SKM-1 treated with dmso at 0.1 percent for 144 hours (cell line): ENCODE data around the gene SMIM27.
A peak's percentile ranks its signal among the peaks of the same experiment; 100 is the strongest.

Source experiments
- DNase-seq: peaks from one replicate; lab custom pipeline; 2025; ENCODE audit not compliant: unreplicated experiment; lab: John Stamatoyannopoulos, UW

Gene SMIM27

DNA sequence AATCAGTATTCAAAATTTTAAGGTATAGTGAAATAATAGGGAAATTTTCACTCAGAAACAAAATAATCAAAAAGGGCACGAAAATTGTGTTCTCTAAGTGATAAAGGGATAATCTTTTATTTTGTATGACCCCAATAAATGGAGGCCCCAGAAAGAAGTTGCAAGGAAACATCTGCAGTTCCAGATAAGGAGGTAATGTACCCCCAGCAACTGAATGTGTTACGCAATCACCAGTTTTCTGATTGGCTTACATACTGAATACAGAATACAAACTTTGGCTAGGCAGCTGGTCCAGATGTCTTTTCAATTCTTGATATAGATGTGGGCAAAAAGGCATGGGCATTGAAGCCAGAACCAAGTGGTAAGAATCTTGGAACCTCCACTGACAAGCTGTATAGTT is 2.0 kb downstream of the SMIM27 start:
- no peak for DNase-seq

DNA sequence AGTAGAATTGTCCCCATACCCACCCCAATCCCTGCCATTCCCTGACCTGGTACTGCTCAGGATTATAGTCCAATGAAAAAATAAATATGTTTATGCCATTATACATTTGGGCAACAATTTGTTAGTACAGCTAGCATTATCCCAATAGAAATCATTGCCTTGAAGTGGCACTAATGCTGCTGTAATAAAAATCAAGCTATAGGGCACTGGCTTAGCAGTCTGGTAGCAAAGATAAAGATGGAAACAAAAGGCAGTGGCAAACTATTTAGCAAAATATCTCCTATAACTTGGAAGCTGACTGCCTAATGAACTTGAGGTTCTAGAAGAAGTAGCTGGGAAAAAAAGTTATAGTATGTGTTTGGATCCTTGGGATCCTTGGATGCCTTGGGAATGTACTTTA is 2.5 kb downstream of the SMIM27 start:
- no peak for DNase-seq

DNA sequence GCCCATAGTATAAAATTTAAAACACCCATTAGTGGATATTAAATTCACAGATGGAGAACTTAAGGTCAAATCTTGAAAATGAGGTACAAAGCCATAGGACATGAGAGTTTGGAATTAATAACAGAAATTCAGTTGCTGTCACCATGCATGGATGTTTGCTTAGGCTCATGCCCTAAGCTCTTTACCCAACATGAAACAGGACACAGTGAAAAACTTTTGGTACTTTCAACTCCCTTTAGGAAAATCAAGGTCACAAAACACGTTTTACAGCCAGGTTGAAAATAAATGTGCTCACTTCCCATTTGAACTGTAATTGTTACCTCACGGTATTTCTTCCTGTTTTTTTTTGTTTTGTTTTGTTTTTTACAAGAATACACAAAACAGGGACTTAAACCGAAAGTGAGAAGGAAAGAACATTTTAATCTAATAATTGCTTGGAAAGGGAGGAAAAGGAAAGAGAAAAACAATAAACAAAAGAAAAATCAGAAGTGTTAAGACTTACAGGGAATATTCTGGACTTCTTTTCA is 6.3 kb downstream of the SMIM27 start:
- no peak for DNase-seq

DNA sequence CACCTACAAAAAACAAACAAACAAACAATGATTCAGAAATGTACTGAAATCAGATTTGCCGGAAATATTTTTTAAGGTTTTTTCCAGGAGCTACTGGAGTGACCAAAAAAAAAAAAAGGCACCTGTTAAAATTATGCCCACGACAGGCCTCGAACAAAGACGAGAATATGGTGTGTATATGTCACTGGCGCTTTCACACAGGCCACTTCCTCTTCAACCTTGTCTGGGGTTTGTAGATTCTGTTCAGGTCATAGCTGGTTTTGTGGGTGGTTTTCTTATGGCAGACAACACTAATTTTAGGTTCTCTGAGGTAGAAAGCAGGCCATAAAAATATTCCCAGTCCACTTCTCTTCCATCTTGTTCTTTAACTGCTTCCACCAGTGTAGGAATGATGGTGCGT is 13.8 kb downstream of the SMIM27 start:
- DNase-seq, result no peak

DNA sequence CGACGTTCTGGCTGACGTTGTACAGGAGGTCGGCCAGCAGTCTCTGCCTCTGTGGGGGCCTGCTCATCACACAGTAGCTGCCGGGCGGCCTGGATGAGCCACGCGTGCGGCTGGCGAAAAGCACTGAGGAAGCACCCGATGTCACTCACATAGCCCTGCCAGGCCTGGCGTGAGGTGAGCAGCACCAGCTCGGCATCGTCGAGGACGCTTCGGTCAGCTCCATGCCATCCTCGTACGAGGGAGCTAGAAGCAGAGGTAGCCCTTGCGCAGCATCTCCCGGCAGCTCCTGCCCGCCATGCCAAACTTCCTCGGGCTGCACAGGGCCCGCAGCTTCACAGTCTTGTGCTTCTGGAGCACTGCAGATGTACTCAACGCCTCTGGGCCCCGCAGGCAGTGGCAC is 14.6 kb downstream of the SMIM27 start:
- no peak for DNase-seq

DNA sequence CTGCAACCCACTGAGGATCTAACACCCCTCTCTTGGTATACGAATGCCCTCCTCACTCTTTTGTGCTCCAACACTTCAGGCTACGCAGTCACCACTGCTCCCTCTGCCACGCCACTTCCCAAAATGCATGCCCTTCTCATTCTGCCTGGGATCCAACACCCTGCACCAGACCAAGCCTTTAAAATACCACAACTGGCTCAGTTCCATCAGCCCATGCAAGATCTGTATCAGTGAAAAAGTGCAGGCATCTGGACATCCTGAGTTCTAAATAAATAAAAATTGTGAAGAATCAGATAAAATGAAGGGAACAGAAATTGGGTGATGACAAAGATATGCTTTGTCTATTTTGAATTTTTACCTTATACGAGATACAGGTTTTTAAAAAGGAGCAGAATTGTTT is 18.1 kb downstream of the SMIM27 start:
- no peak for DNase-seq

DNA sequence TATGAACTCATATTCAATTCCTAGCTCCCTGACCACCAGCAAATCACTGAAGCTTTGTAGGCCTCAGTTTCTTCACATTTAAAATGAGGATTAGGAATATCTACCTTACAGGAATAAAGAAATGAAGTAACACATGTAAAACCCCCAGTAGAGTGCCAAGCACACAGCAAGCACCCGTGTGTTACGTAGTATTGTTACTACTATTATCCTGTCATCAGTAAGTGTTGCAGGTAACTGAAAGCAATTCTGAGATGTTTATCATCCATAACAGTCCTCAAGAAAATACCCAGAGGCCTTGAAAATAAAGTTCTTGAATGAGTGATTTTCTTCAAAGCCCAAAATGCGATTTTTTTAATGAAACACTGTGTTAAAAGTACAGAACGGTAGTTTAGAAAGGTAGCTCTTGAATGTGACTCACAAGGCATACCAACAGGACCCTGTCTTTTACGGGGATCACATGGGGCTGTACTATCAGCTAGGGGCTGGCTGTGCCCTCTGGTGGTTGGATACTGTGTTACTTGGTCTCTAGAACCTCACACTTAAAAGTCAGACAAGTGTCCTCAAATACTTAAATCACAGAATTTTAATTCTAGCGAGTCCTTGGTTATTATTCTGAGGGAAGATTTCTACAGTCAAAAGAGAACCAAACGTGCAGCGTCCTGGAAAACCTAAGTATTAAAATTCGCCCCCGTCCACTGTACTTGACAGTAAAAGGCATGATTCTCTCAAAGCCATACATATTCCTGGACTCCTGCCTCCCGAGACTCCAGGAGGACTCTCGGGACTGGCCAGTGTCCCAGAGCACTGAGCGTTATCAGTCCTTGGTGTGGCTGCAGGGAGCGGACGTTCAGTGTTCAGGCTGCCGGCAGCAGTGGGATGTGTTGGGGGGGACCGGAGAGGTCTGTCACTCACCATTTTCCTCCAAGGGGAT is 20.1 kb downstream of the SMIM27 start:
- DNase-seq, result peak; percentile 70

DNA sequence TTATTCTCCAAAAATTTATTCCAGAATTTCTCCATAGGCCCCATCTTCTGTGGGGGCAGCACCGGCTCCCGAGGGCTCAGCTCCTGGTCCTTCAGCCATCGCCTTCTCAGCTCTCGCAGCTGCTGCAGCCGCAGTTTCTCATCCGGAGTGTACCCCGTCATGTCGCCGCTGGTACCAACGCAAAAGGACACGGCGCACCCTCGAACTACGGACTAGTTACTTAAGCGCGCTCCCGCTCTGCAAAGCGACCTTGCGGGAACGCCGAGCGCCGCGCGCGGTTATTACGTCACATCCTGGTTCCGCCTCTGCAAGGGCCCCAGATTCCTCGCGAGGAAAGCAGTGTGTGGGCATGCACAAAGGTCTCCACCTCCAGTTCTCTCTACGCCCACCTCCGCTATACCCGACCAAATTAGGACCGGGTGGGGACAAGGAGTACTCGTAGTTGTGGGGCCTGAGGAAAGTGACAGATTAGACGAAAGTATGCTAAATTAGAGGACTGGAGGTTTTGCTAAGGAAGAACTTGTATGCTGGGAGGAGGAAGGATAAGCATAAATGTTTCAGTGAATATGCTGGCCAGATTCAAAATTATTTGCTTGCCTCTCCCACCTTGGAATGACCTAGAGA is 20.9 kb downstream of the SMIM27 start, which contains the start of gene NDUFB6:
TSS of gene NDUFB6 (minus strand) at position 260 of the 624 bp plus-strand sequence. CDS start at position 161, 99 bp downstream.
- peak; percentile 87 for DNase-seq

DNA sequence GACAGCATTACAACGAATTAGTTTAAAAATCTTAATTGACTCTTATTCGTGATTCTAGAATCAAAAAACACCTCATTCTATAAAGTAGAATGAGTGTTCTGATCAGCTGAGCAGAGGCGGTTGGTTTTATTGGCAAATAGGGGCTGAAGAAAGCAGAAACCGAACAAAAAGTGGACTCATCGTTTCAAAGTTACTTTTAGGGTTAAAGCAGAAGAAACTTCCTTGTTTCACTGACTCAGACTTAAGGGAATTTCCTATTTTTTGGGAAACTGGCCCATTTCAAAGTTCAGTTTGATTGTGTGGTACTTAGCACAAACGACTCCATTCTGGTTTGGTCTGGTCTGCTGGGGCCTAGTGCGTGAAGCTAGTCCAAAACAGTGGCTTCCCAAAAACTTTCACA is 21.7 kb downstream of the SMIM27 start:
- no peak for DNase-seq

DNA sequence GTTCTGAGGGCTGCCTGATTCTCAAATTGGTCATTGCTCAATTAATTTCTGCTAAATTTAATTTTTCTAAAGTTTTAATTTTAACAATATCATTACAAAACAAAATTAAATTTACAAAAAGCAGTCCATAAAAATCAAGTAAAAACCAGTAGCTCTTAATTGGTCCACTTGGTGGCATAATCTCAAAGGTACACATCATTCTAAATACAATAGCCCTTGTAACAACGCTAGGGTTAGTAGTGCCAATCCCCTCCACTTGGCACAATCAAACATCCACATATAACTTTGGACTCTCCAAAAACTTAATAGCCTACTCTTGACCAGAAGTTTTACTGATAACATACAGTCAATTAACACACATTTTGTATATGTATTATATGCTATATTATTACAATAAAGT is 22.7 kb downstream of the SMIM27 start:
- DNase-seq, result no peak

DNA sequence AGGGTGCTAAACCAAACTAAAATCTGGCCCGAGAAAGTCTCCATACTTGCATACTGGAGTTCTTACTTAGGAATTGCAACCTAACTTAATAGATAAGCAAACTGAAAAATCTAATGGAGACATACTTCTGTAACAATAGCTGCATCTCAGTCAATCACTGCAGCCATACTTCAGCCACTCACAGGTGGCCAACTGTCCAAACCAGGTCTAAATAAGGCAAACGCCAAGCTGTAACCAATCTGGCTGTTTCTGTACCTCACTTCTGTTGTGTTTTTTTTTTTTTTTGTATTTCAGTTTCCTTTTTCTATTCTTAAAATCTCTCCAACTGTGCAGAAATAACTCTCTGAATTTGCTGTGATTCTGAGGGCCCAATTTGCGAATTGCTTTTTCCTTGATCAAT is 25.2 kb downstream of the SMIM27 start:
- no peak for DNase-seq

DNA sequence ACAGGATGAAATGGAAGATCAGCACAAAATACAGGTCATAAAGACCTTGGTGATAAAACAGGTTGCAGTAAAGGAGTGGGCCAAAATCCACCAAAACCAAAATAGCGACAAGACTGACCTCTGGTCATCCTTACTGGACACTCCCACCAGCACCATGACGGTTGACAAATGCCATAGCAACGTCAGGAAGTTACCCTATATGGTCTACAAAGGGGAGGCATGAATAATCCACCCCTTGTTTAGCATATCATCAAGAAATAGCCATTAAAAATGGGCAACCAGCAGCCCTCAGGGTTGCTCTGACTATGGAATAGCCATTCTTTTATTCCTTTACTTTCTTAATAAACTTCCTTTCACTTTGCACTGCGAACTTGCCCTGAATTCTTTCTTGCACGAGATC is 26.8 kb downstream of the SMIM27 start:
- DNase-seq, result no peak

DNA sequence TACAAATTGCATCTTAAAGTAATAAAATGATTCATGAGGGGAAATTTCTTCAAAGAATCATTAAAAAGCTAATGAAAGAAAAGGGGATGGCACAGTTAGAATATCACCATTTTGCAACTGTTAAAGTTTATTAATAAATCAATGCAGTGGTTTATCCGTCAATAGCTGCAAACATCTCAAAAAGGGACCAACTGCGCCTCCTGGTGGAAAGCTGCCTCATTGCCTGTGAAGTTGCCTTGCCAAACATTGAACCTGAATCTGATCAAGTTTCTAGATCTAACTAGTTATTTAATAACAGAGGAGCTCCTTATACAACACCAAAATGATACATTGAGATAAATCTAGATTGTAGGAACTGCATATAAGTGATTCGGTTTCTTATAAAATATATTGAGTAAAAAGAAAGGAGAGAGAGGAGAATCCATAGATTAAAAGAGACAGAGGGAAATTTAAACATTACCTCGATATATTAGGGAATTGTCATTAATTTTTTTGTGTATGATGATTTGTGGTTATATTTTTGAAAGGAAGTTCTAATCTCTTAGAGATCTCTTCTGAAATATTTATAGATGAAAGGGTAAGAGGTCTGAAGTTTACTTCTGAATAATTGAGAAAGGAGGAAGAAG is 27.7 kb downstream of the SMIM27 start:
- DNase-seq, result peak; percentile 40

DNA sequence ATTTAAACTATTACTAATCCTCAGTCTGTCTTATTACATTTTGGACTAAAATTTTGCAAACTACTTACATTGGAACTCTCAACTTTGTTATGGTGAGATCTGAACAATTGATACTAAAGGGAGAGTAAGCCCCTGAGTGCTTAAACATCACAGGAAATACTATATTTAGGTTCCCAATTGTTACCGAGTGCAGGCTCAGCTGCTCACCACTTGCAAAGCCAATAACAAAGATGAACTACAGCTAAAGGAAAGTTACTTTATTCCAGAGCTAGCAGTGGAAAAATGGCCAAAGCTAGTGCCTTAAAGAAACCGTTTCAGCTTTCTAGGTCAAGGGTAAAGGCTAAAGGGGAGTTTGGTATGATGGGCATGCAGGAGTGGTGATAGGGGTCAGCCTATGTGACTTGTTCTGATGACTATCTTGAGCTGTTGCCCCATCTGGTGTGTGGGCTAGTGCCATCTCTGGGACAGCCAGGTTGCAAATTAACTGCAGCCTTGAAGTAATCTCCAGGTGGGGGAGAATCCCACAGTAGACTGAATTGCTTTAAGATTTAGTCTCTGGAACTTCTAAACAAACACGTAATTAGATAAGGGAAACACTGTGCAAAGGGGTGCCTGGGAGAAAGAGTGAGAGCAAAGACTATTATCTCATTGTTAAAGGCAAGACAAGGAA is 28.6 kb downstream of the SMIM27 start:
- DNase-seq, result no peak

DNA sequence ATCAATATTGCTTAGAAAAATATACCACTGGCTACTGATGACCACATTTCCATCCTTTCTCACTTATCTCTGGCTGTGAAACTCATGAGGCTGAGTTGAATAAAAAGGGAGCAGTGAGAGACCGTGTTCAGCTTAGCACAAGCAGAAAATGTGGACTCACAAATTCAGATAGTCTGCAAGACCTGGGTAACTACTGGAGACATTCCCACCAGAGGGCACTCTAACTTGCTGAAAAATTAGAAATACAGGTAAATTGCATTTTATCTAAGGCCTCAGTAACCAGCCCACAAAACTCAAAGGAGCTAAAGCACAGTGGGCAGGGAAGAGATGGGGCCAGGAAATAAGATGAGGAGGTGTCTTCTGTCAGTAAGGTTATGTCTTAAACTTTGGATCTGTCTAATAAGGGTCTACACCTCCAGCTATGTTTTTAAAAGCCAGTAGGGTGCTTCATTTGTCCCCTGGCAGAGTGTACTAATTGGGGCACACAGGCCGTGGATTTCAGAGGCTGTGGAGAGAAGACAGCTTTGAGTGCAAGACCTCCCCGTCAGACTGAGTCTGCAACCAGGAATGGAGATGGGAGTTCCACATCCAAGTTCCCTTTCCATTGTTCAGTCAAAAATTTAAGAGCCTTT is 29.5 kb downstream of the SMIM27 start:
- DNase-seq, result peak; percentile 54

DNA sequence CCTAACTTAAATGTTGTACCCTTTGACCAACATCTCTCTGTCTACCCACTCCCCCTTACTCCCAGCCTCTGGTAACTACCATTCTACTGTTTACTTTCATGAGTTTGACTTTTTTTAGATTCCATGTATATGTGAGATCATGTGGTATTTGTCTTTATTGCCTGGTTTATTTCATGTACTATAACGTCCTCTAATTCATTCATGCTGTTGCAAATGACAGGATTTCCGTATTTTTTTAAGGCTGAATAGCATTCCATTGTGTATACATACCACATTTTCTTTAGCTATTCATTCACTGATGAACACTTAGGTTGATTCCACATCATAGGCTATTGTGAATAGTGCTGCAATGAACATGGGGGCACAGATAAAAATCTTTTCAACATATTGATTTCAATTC is 32.7 kb downstream of the SMIM27 start:
- DNase-seq, result no peak

DNA sequence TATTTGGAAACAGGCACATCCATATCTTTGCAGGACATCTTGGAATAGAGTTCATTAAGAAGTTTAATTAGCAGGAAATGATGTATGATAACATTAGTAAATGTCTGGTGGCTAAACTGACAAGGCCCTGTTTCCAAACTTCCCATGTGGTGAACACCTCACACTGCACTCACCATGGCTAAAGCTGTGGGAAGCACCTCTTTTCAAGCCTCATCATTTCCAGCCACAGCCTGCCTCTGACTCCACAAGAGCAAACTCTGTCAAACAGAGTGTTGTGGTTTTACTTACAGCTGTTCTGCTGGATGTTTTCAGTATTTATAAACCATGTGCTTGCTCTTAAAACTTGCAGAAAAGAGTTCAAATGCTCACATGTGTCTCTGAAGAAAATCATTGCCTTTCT is 35.8 kb downstream of the SMIM27 start:
- no peak for DNase-seq

DNA sequence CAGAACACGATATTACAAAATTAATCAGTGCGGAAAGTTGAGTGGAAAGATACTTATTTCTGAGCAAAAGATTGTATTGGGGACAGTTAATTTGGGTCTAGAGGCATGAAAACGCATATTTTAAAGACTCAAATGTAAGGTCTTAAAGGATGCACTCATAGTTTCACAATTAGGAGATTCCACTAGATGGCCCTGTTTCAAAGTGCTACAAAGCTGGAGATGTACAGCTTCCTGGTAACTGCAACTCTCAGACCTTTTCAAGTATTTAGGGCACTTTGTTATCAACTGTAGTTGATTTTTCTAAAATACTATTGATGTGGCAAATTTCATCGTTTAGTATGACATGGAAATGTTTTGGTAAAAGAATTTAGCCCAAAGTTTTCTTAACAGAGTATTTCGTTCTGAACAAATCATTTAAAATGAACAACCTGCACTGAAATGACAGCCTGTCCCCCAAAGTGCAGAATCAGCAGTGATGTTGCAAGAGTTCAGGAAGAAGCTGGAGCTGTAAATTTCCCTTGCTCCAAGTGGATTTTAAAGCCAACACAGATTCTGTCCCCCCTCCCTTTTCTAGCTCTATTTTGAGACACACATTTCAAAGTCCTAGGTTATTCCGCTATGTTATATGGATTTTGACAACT is 37.1 kb downstream of the SMIM27 start:
- peak; percentile 43 for DNase-seq

DNA sequence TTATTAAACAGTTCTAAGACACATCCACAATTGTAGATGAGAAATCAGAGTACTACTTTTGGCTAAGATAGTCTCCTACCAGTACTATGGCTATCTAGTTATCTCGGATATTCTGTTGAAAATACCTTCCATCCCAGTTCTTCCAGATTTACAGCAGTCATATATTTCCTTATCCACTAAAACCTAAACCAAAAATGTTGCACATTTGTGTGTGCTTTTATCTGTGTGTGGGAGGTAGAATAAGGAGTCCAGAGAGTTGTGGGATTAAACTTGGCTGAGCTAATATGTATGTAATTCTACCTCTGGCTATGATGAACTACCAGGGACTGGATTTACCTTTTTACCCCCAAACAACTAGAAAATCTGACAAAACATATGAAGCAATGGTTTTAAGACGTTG is 38.3 kb downstream of the SMIM27 start:
- DNase-seq, result no peak

DNA sequence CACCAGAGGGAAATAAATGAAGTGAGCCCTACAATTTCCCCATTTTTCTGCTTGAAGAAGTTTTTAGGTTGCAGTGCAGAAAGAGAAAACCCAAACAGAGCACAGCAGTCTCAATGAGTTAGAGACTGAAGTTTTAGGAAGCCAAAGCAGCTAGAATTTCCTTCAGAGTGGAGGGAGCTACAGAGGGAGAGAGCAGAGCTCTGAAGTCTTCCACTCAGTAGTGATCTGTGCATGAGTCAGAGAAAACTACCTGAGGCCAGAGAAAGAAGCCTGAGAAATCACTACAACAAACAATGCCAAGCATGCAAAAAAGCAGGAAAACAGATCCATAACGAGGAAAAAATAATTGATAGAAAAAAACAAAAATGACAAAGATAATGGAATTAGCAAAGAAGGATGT is 38.8 kb downstream of the SMIM27 start:
- no peak for DNase-seq
